Renal cortical epithelial cell (primary cell): ENCODE results near the gene PDGFA. TPM values are rescaled to one million over a fixed set of nuclear protein-coding genes. Genes with fewer than 3 reads are reported as not detected.
A peak's percentile ranks its signal among the peaks of the same experiment; 100 is the strongest.

ENCODE experiments used
- DNase-seq: peaks from one replicate; pipeline ENCODE4 v3.0.0-alpha.2; 2011; ENCODE audit warnings: low read depth
- total RNA-seq: library from RNA; depleted of rRNA; stranded (reverse); fragments of >200 nt; gene quantifications from 2 replicates; pipeline ENCODE4 v1.2.3, GENCODE V29; 2014

The PDGFA gene
- total RNA-seq, 1 donor from 2014 or later, result 54.3 TPM

DNA sequence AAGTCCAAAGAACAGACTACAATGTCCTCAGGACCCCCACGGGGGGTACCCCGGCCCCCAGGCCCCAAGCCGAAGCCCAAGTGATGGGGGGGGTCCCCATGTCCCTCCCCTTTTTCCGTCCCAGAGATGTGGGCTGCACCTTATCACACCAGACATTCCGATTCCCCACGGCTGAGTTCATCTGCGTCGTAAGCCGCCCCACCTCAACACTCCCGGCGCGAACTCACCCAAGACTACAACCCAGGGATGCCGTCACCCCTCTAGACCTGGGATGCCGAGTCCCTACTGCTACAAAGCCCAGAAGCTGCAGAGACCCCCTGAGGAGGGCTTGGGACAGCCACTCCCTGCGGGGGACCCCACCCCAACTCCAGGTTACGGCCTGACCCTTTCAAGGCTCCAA is 14.5 kb downstream of the PDGFA start:
- DNase-seq, result no peak

DNA sequence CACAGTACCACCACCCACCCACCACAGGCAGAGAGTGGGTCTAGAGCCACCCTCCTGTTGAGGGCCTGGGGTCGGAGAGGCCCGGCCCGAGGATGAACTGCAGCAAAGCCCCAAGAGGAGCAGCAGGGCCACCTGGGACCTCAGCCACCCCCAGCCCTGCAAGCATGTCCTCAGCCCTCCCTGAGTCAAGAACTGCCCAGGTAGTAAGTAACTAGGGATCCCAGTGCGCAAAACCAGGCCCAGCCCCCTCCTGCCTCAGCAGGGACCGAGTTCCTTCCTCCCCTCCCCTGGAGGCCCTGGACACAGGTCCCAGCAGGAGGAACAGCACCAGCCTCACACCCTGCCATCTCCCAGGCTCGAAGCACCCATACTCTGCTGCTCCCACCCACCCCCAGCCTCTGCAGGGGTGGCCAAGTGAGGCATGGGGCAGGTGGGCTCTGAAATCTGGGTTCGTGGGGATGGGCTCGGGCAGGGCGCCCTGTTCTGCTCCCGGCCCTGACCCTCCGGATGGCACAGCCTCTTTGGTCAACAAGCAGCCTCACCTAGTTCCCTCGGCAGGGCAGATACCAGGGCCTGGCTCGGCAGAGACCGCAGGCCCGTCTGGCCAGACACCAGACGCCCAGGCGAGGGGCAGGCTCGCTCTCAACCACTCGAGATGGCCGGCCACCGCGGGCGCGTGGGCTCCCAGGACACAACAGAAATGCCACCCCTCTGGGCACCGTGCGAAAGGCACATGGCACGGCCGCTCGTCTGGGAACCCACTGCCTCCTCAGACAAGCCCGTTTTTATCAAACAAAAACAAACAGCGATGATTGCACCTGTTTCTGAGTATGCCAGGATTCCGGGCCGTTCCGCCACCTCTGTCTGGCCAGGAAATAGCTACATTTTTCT is 15.2 kb downstream of the PDGFA start:
- DNase-seq, result no peak

DNA sequence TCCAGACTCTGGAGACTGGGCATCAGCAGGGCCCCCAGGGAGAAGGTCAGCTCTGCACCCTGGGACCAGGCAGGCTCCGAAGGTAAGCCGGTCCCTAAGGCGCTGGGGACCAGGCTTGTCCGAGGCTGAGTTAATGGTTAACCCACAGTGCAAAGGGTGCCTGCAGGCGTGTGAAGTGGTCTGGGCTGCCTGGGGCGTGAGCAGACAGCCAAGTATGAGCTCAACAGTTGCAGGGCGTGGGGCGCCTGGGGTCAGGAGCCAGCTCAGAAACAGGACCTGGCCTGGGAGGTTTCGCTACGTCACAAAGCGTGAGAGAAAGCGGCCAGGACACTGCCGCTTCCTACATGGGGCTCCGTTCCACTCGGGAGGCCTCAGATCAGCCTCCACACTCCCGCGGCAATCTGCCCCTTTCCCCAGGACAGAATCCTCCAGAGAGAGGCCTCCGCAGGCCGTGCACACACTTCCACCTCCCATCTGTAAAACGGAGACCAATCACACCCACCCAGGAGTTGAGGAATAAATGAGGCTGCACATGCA is 16.0 kb downstream of the PDGFA start:
- peak; percentile 92 for DNase-seq

DNA sequence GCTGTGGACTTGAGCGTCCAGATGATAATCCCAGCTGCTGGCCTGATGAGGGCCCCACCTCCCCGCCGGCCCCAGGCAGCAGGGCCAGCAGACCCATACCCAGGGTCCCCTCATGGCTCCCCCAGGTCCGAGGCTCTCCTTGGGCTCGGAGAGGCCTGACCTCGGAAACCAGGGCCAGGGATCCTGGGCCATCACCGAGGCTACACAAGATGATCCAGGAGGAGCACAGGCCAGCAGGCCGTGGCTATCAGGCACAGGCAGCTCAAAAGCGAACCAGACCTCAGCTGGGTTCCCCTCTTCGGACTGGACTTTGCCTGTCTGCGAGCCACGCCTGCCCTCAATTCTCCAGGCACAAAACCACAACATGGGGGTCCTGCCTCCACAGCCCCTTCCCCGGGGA is 17.4 kb downstream of the PDGFA start:
- no peak for DNase-seq

DNA sequence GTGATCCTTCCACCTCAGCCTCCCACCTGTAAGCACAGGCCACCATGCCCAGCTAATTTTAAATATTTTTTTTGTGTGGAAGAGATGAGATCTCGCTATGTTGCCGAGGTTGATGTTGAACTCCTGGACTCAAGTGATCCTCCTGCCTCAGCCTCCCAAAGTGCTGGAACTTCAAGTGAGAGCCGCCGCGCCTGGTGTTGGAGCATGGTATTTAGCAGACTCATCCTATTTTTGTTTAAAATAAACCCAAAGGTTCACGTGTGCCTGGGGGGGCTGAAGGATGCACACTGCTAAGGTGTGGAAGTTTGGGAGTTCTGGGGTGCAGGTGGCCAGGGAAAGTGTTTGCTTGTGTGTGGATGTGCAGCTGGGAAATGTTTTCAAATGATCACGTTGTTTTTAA is 18.1 kb downstream of the PDGFA start:
- no peak for DNase-seq

DNA sequence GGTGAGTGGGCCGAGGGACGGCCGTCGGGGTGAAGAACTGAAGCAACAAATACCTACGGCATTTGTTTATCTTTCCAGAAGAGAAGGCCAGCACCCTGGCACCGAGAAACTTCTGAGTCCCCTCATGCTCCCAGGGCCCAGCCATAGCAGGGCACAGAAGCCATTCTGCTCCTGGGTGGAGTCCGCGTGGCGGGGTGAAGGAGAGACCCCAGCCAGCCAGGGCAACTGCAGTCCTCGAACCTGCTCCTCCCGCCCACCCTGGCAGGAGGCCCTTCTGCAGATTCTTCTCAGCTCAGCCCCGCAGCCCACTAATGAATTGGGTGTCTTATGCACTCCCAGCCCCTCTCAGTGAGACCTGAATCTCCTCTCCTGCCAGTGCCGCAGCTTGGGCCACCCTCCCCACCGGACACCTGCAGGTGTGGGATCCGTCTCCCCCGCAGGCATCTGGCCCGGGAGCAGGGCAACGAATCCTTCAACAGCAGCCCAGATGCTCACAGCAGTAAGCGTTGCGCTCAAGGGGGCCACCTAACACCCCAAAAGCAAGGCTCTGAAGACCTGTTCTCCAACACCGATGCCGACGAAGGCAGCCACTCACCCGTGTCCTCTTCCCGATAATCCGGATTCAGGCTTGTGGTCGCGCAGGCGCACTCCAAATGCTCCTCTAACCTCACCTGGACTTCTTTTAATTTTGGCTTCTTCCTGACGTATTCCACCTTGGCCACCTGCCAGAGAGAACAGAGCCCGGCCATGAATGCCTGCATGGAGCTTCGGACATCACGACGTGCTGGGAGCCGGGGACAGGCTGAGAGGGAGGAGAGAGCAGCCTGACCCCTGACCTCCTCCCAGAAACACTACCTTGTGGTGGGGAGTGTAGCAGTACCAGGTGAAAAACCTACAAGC is 18.9 kb downstream of the PDGFA start:
- no peak for DNase-seq

DNA sequence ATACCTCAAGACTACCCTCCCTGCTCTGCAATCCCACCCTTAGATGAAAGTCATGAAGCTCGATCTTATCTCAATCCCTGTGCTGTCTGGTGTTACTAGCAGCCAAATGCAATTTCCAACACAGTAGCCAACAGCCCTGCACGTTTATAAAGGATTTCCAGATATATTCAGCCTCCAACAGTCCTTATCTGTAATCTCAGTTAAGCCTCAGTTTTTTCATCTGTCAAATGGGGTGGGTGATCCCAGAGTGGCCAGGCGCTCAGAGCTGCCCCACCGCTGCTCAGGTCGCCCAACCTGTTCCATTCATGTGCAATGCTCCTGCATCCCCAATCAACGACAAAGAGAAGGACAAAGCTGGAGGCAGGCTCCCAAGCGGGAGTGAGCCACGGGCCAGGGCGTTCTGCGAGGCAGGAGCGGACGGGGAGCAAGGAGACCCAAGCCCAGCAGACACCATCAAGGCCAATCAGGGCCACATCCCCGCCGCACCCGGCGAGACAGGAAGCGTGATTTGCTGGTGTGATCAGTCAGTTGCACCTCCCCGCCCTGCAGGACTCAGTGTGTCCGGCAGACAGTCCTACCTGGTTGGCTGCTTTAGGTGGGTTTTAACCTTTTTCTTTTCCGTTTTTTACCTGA is 19.7 kb downstream of the PDGFA start:
- no peak for DNase-seq

DNA sequence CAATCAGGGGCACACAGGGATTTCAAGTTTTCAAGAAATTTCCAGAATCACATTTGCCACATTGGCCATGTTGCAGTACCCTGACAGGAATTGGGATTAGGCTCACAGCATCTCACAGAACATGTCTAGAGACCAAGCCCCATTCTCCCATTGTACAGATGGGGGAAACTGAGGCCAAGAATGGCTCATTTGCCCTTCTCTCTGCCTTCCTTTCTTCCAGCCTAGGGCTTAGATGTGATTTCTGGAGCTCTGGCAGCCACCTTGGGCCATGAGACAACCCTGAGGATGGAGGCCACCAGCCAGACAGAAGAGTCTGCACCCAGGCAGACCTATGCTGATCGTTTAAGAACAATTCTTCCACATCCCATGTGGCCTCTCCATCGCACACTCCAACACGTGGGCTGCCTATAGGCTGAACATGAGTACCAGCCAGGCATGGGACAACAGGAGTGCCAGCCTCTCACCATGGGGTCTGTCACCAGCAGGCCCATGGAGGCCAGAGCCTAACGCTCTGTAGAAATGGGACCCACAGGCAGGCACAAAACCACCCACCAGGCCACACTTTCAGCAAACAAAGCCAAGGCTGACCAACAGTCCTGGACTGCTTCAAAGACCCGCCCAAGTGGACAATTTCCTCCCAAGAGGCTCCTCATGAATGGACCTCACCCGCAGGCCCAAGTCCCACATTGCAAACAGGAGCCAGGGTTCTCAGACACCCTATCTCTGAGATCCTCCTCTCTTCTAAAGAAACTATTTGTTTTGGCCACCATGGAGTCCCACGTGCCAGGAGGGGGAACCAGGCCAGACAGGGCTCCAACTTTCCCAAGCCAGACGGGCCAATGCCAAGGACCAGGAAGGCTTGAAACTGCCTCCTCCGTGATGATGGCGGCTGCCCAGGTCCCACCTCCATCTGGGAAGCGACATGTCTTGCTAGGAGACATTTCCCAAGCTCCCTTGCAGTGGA is 20.7 kb downstream of the PDGFA start:
- no peak for DNase-seq

DNA sequence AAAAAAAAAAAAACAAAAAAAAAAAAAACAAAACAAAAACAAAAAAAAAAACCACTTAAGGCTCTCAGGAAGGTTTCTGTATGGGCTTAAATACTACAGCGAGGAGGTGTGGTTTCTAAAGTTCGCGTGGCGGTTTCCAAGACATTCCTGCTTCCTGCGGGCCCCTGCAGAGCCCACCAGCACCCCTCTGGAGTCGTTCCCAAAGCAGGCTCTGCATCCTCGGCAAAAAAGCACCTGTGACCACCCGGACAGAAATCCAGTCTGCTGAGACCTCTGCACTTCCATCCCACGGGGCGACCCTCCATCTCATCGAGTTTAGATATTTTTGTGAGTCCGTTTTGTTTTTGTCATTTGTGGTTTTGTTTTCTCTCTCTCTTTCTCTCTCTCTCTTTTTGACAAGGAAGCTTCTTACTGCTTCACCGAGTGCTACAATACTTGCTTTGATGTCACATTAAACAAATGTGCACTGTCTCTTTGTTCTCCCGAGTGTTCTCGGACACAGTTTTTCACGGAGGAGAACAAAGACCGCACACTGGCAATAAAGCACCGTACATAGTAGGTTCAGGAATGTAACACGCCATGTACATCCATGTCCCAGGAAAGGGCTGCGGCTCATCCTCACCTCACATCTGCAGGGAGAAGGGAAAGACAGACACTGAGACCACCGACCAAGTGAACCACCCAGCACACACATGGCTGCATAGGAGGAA is 21.5 kb downstream of the PDGFA start:
- no peak for DNase-seq

DNA sequence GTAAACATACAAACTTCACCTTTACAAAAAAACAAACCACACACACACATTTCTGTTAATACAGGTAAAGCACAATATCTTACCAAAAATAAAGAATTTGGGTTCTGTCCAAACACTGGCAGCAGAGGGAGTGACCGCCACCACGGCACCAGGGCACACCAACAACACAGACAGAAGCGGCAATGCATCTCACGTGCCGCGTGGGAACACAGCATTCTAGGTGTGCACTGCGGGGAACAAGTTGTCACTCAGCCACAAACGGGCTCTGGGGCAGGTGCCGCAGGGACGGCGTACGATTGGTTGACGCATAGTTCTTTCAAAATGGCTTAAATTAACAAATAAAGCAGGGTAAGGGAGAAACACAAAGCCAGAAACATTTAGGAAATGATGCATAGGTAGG is 22.3 kb downstream of the PDGFA start:
- DNase-seq, result no peak

DNA sequence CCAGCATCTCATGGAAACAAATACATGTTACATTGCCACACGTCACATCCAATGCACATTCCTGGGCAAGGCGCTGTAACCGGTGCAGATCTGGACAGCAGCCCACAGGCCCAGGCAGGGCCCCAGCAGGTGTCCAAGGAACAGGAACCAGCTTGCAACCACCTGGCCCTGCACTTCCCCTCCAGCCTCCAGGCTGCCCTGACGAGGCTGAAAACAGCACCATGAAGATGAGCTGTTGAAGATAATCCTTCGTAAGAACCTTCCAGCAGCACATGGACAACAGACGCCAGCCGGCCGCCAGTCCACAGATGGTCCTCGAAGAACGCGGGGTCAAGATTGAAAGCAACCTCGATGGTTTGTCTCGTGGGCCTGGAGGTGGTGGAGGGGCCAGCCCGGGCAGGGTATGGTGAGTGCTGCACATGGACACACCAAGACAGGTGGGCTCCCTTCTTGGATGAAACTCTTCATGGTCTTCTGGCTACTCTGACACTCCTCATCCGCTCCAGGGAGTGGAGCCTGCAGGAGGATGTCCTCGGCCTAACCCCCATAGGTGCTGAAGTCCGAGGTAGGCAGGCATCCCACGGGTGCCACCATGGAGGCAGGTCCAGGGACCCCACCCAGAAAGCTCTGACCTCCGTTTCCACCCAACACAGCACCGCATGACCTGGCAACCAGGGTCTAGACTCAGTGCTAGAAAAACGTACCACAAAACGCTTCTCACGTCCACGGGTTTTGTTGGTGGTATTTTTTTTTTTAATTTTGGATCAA is 22.9 kb downstream of the PDGFA start:
- DNase-seq, result no peak

DNA sequence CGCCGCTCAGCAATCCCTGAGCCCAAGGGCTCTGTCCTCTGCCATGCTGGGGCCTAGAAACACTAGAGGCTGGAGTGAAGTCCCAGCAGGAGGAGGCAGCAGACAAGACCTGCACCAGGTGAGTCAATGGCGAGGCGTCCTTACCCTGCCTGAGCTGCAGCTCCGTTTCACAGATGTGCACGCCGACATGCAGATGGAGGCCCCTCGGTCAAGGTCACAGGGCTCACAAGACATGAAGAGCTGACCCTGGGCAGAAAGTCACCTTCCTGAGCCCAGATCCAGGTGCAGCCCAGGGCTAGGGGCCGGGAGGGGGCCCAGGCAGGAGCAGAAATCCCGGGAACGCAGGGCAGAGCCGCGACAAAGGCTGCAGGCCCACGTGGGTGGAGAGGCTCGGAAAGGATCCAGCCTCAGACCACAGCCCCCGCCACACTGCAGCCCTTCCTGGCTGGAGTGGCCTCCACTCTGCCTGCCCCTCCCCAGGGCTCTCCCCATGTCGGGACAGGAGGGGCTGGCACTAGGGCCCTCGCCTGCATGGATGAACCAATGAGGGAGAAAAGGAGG is 23.8 kb downstream of the PDGFA start:
- DNase-seq, result no peak

DNA sequence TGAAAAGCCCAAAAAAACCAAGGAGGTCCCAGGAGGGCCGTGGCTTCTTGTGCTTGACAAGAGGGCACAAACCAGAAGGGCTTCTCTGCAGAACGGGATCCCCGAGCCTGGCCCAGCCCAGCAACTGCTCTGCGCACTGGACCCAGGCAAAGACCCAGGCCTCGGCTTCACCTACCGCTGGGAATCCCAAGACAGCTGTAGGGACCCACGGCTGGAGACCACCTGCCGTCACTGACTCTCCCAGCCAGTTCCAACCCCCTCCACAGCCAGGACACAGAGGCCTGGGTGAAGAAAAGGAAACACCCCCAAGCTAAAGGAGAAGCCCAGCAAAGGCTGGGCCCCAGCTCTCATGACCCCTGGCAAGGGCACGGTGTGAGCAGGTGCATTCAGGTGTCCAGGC is 24.3 kb downstream of the PDGFA start:
- no peak for DNase-seq

DNA sequence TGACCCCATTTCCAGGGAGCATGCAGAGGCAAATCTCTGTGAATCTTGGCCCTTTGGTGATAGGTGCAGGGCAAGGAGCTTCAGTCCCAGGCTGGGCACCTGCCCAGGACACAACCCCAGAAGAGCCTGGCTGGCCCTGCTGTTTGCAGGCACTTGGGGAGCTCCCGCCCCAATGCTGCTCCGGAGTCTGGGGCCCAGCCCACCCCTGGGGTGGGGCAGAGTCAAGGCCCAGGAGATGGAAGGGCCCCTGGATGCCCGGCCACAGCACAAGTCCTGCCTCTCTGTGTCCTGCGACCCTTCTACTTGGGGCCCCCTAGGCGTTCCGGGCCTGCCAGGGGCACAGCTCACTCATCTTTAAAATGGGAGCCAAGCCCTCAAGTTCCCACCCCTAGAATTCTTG is 24.7 kb downstream of the PDGFA start:
- DNase-seq, result no peak

DNA sequence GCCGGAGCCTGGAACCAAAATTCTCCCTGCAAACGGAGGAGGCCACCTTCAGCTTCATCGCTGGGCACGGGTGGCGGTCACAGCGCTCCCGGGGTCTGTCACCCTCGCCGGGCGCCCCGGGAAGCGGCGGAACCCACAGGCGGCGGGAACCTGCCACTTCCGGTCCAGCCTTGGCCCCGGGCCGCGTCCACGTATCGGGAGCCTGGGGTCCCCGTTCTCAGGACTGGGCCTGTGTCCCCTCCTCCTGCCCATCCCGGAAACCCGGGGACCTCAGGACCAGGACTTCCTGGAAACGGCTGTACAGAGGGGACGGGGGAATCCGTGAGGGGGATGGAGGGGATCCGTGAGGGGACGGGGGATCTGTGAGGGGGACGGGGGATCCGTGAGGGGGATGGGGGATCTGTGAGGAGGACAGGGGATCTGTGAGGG is 25.4 kb downstream of the PDGFA start:
- no peak for DNase-seq

DNA sequence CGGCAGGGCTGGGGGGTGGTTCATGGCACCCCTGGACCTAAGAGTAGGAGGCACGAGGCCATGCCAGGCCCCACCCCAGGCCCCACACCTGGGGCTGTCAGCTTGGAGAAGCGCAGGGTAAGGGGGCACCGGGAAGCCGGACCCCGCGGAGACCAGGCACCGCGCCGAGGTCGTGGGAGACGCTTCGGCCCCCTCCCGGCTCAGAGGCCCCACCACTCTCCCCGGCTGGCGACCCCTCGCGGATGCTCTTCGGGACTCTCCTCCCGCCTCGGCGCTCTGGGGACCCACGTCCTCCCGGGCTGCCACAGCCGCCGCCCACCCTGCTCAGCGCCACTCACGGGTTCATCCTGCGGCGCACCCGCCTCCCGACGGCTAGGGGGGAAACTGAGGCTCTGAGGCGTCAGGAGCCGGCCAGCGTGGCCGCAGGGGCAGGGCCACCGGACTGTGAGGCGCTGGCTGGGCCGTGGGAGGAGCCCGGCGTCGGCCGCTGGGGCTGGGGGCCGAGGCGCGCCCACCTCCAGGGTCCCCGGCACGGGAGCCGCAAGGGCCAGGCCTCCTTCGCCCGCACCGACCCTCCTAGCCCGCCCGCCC is 25.9 kb downstream of the PDGFA start:
- DNase-seq, result no peak

DNA sequence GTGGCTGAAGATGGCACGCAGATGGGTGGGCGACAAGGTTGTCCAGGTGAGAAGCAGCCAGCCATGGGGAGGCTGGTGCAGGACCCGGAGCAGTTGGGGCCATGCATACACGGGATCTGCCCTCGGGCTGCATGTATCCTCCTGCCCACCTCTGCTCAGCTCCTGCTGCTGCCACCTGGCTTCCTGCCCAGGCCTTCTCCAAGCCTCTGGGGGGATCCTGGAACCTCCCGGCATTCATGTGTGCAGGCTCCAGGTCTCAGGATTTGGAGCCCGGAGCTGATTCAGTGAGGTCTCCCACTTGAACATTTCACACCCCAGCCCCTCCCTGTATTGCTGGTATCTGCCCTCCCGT is 27.0 kb downstream of the PDGFA start:
- no peak for DNase-seq

DNA sequence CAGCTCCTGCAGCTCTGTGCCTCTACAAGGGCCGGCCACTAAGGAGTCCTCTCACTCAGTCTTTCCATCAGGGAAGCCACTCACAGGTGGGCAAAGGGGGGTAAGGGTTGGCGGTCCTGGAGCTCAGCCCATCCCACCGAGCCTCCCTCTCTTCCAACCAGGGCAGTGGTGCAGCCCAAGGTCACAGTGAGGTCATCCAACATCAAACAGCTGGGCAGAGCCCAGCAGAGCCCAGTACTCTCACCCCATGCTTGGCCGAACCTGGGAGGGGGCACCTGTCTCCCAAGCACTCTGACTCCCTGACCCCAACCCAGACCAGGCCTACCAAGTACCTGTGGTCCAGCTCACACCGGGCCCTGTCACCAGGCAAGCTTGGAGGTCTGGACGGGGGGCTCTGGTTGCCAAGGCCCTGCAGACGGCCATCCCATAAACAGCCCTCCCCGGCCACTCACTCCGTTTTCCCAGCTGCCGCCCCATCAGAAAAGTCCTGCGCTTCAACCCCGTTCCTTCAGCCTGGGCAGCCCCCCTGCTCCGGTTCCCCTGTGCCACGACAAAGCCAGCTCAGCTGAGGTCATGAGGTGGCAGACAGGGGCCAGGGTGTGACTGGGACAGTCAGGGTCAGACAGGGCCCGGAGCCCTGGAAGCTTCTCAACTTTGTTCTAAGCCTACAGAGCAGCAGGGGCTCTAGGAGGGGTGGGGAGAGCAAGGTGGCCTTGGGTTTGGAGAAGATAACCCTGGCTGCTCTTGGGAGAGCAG is 27.5 kb downstream of the PDGFA start:
- no peak for DNase-seq
